Measurements from ENCODE around the gene NOP56.

GRCh38 chr20:2690718-2691117, 38.3 kb downstream of the NOP56 start:
- no peak for TF ChIP-seq EZH2 (IDR thresholded peaks at IDR 0.05; ENCODE audit: low read length)
- TF ChIP-seq, protein P1, sequence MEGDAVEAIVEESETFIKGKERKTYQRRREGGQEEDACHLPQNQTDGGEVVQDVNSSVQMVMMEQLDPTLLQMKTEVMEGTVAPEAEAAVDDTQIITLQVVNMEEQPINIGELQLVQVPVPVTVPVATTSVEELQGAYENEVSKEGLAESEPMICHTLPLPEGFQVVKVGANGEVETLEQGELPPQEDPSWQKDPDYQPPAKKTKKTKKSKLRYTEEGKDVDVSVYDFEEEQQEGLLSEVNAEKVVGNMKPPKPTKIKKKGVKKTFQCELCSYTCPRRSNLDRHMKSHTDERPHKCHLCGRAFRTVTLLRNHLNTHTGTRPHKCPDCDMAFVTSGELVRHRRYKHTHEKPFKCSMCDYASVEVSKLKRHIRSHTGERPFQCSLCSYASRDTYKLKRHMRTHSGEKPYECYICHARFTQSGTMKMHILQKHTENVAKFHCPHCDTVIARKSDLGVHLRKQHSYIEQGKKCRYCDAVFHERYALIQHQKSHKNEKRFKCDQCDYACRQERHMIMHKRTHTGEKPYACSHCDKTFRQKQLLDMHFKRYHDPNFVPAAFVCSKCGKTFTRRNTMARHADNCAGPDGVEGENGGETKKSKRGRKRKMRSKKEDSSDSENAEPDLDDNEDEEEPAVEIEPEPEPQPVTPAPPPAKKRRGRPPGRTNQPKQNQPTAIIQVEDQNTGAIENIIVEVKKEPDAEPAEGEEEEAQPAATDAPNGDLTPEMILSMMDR (optimal IDR thresholded peaks at IDR 0.05 in 1 of 3, IDR thresholded peaks at IDR 0.05 in 1 of 3, conservative IDR thresholded peaks at IDR 0.05 in 1 of 3; ENCODE audit: extremely low read depth in 1 of 3, insufficient read depth in 2 of 3, low read length in 3 of 3) = no peak
